ENCODE data around the gene ZCCHC2. TPM values are rescaled to one million over a fixed set of nuclear protein-coding genes. Genes with fewer than 3 reads are reported as not detected.
A peak's percentile ranks its signal among the peaks of the same experiment; 100 is the strongest.

The ZCCHC2 gene
- total RNA-seq, 3 donors from 2014 or later = 24.3 to 36.3 (median 26.2) TPM

GRCh38 chr18:62576845-62577512, 54.2 kb downstream of the ZCCHC2 start:
- intact Hi-C loops (cut with DNase I; ENCODE audit: low total_unique reads) = no loop called here
- no peak for TF ChIP-seq POLR2A (IDR thresholded peaks at IDR 0.05)
- TF ChIP-seq POLR2AphosphoS5 (IDR thresholded peaks at IDR 0.05) = no peak
- no peak for TF ChIP-seq CTCF (IDR thresholded peaks at IDR 0.05)
- Histone ChIP-seq H3K4me1 (no peaks in the 10 kb centered on the region), H3K4me3 (no peak overlapping the region), H3K36me3 (no peaks in the 10 kb centered on the region), H3K9me3 (no peaks in the 10 kb centered on the region), H3K27ac (no peak overlapping the region), H3K27me3 (no peaks in the 10 kb centered on the region)
- no peak for DNase-seq (ENCODE audit: low spot score in 2 of 2)

- intact Hi-C loops (cut with DNase I; ENCODE audit: low total_unique reads) = no loop called here
- no peaks in the 10 kb centered on the region for H3K36me3 ChIP-seq
- no peak for DNase-seq (ENCODE audit: low spot score in 2 of 2)
- H3K27me3 ChIP-seq = no peaks in the 10 kb centered on the region
- no peak overlapping the region for H3K27ac ChIP-seq
- H3K4me3 ChIP-seq = no peak overlapping the region
- TF ChIP-seq POLR2AphosphoS5 (IDR thresholded peaks at IDR 0.05) (no peak), POLR2A (IDR thresholded peaks at IDR 0.05) (no peak), CTCF (IDR thresholded peaks at IDR 0.05) (no peak)
- H3K9me3 ChIP-seq = no peaks in the 10 kb centered on the region
- no peaks in the 10 kb centered on the region for H3K4me1 ChIP-seq
Measured at GRCh38 chr18:62577765-62578164, 54.9 kb downstream of the ZCCHC2 start.

GRCh38 chr18:62578980-62579511, 56.2 kb downstream of the ZCCHC2 start:
- TF ChIP-seq POLR2A (IDR thresholded peaks at IDR 0.05) (no peak), POLR2AphosphoS5 (IDR thresholded peaks at IDR 0.05) (no peak), CTCF (IDR thresholded peaks at IDR 0.05) (no peak)
- Histone ChIP-seq H3K36me3 (no peaks in the 10 kb centered on the region), H3K27me3 (no peaks in the 10 kb centered on the region), H3K27ac (no peak overlapping the region), H3K4me3 (no peak overlapping the region), H3K9me3 (no peaks in the 10 kb centered on the region), H3K4me1 (no peaks in the 10 kb centered on the region)
- intact Hi-C loops (cut with DNase I; ENCODE audit: low total_unique reads) = no loop called here
- no peak for DNase-seq (ENCODE audit: low spot score in 2 of 2)

- H3K9me3 ChIP-seq = no peaks in the 10 kb centered on the region
- intact Hi-C loops (cut with DNase I; ENCODE audit: low total_unique reads) = loop anchor here (10.0 kb wide), 1 partner anchor 399 kb away; the partner anchor contains the start of genes PIGN and RELCH
Measured at GRCh38 chr18:62583376-62583775, 60.6 kb downstream of the ZCCHC2 start.

GRCh38 chr18:62584241-62585120, 61.7 kb downstream of the ZCCHC2 start:
- H3K4me3 ChIP-seq = peak overlapping the region in 1 of 3 donors; percentile 32

More at GRCh38 chr18:62583376-62583775, 60.6 kb downstream of the ZCCHC2 start:
- no peak overlapping the region for H3K27ac ChIP-seq
- H3K4me1 ChIP-seq = peaks cover 0 to 3% of the 10 kb centered on the region in 2 donors
- H3K27me3 ChIP-seq = no peaks in the 10 kb centered on the region
- no peaks in the 10 kb centered on the region for H3K36me3 ChIP-seq
- no peak overlapping the region for H3K4me3 ChIP-seq
- TF ChIP-seq POLR2AphosphoS5 (IDR thresholded peaks at IDR 0.05) = no peak
- no peak for TF ChIP-seq POLR2A (IDR thresholded peaks at IDR 0.05)
- DNase-seq (ENCODE audit: low spot score in 2 of 2) = no peak

More at GRCh38 chr18:62584241-62585120, 61.7 kb downstream of the ZCCHC2 start:
- H3K4me1 ChIP-seq = peaks cover 0 to 3% of the 10 kb centered on the region in 2 donors
- H3K27me3 ChIP-seq = no peaks in the 10 kb centered on the region
- H3K9me3 ChIP-seq = no peaks in the 10 kb centered on the region
- no peaks in the 10 kb centered on the region for H3K36me3 ChIP-seq
- H3K27ac ChIP-seq = peak overlapping the region; percentile 57 to 59
- TF ChIP-seq POLR2A (IDR thresholded peaks at IDR 0.05) = no peak
- TF ChIP-seq POLR2AphosphoS5 (IDR thresholded peaks at IDR 0.05) = peak in 2 of 3 donors; percentile 40 to 41
- peak; percentile 99 for TF ChIP-seq CTCF (IDR thresholded peaks at IDR 0.05)
- intact Hi-C loops (cut with DNase I; ENCODE audit: low total_unique reads) = loop anchor here (10.0 kb wide), 1 partner anchor 400 kb away; the partner anchor contains the start of genes PIGN and RELCH
- peak; percentile 85 to 89 for DNase-seq (ENCODE audit: low spot score in 2 of 2)

Measured in breast epithelium (tissue), 4 donors.